PC-3 (cell line): Measurements from ENCODE around the gene GRIN2A. TPM values are rescaled to one million over a fixed set of nuclear protein-coding genes. Genes with fewer than 3 reads are reported as not detected.

Source experiments
- ATAC-seq: fragments of 200-7000 bp; cut with Tn5 transposase; 2 replicates; pipeline ENCODE4 v1.9.1; 2020; ENCODE audit warnings: mild to moderate bottlenecking, moderate library complexity
- BruUV-seq: library from RNA; stranded (reverse); fragments of 400-500 nt; replicated peaks from 2 replicates; lab custom pipeline; 2021; lab: Mats Ljungman, UMichigan
- CTCF ChIA-PET: fragments of 300-600 bp; sonication (Branson Sonifier 250); formaldehyde crosslinking; loops from one replicate; lab custom pipeline; 2022; ENCODE audit warnings: antibody characterized with exemption; lab: Charles Lee
- POLR2A ChIA-PET: fragments of 300-600 bp; sonication (Branson Sonifier 250); formaldehyde crosslinking; loops from one replicate; lab custom pipeline; 2022; ENCODE audit warnings: antibody characterized with exemption; ENCODE audit not compliant: unreplicated experiment; lab: Charles Lee
- DNase-seq: peaks from one replicate; pipeline ENCODE4 v3.0.0-alpha.2; 2015
- H2AFZ ChIP-seq: fragments of 300-600 bp; sonication (generic); 2 replicates; pipeline ENCODE4 v1.6.0; 2016; ENCODE audit warnings: antibody characterized with exemption, low read length
- H3F3A ChIP-seq: fragments of 300-600 bp; sonication (generic); one replicate; pipeline ENCODE4 v1.6.0; 2017; ENCODE audit warnings: antibody characterized with exemption, low read length, control low read depth, mild to moderate bottlenecking; ENCODE audit not compliant: unreplicated experiment
- H3K27ac ChIP-seq: fragments of 300-600 bp; sonication (generic); 2 replicates; pipeline ENCODE4 v1.5.1; 2016; ENCODE audit warnings: mild to moderate bottlenecking, low read length
- H3K27me3 ChIP-seq: fragments of 300-600 bp; sonication (generic); 2 replicates; pipeline ENCODE4 v1.6.1; 2016; ENCODE audit warnings: low read length, mixed read lengths
- H3K36me3 ChIP-seq: fragments of 300-600 bp; sonication (generic); 2 replicates; pipeline ENCODE4 v1.6.1; 2016; ENCODE audit warnings: low read depth, mixed run types, low read length, mixed read lengths
- H3K4me1 ChIP-seq: fragments of 300-600 bp; sonication (generic); 2 replicates; pipeline ENCODE4 v1.5.1; 2016; ENCODE audit warnings: low read length; ENCODE audit not compliant: insufficient read depth
- H3K4me2 ChIP-seq: fragments of 300-600 bp; sonication (generic); 2 replicates; pipeline ENCODE4 v1.6.0; 2016; ENCODE audit warnings: low read length
- H3K4me3 ChIP-seq: fragments of 300-600 bp; sonication (generic); 2 replicates; pipeline ENCODE4 v1.5.1; 2016; ENCODE audit warnings: mild to moderate bottlenecking, low read length, mixed read lengths
- H3K79me2 ChIP-seq: fragments of 300-600 bp; sonication (generic); 2 replicates; pipeline ENCODE4 v1.6.1; 2017; ENCODE audit warnings: low read length, mixed read lengths
- H3K9ac ChIP-seq: fragments of 300-600 bp; sonication (generic); 2 replicates; pipeline ENCODE4 v1.6.0; 2016; ENCODE audit warnings: mild to moderate bottlenecking, low read length
- H3K9me2 ChIP-seq: fragments of 300-600 bp; sonication (generic); replicated peaks from 2 replicates; pipeline ENCODE4 v1.6.1; 2016; ENCODE audit warnings: mixed run types, low read length, mixed read lengths
- H3K9me3 ChIP-seq: fragments of 300-600 bp; sonication (generic); 2 replicates; pipeline ENCODE4 v1.6.1; 2016; ENCODE audit warnings: low read length, mixed read lengths
- H4K20me1 ChIP-seq: fragments of 300-600 bp; sonication (generic); 2 replicates; pipeline ENCODE4 v1.6.1; 2016; ENCODE audit warnings: low read length, mixed read lengths
- EZH2 ChIP-seq: fragments of 300-600 bp; sonication (generic); IDR thresholded peaks from one replicate; pipeline ENCODE4 v1.6.1; 2017; ENCODE audit warnings: antibody characterized with exemption, mild to moderate bottlenecking, low read length; ENCODE audit not compliant: unreplicated experiment
- EZH2phosphoT487 ChIP-seq: fragments of 300-600 bp; sonication (generic); IDR thresholded peaks from 2 replicates; pipeline ENCODE4 v1.6.1; 2018; ENCODE audit warnings: mild to moderate bottlenecking, antibody characterized with exemption, low read length, borderline replicate concordance
- intact Hi-C: fragments of 100-400 bp; cut with micrococcal nuclease; formaldehyde crosslinking; loops from 2 replicates; pipeline ENCODE4 v1.9.0; 2023
- total RNA-seq: library from RNA; depleted of rRNA; stranded (reverse); fragments of >200 nt; gene quantifications from 2 replicates; pipeline ENCODE4 v1.2.3, GENCODE V29; 2014
- TF ChIP-seq, protein P1 (sequence below): fragments of 300-600 bp; sonication (generic); conservative IDR thresholded peaks from 2 replicates; pipeline ENCODE4 v1.5.1; 2017; ENCODE audit warnings: antibody characterized with exemption, low read depth, mild to moderate bottlenecking, low read length

Gene GRIN2A
- total RNA-seq, 1 experiment from 2014 or later: 0.04 TPM

DNA sequence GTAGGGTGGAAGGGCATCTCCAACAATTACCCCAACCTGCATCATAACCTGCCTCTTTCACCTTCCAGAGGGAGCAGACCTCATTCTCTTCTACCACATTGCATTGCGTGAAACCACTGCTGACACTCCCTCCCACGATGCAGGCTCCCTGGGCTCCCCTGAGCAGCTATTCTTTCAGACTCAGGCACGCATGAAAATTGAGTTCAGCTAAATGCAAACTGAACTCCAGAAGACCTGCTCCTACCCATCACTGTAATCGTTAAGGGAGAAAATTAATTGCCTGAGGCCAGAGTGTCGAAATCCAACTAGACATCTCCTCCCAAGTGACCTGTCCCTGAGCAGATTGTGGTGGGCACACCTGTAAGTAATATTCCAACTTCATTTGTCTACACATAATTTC is 186.0 kb downstream of the GRIN2A start:
- Histone ChIP-seq H3K79me2 (no peaks in the 10 kb centered on the region), H3K9me2 (no peaks in the 10 kb centered on the region), H2AFZ (no peak overlapping the region), H3K4me2 (no peak overlapping the region), H3K4me3 (no peak overlapping the region), H3K9me3 (no peaks in the 10 kb centered on the region), H3K9ac (no peak overlapping the region), H3K4me1 (no peaks in the 10 kb centered on the region), H4K20me1 (no peaks in the 10 kb centered on the region), H3F3A (no peaks in the 10 kb centered on the region), H3K27ac (no peak overlapping the region), H3K27me3 (0 out of 2 replicates have a peak, but pooled peaks cover 6% of the 10 kb centered on the region), H3K36me3 (no peaks in the 10 kb centered on the region)
- no peak for ATAC-seq
- CTCF ChIA-PET: no interaction called here
- TF ChIP-seq EZH2phosphoT487 (no peak), EZH2 (no peak)
- TF ChIP-seq, protein P1, sequence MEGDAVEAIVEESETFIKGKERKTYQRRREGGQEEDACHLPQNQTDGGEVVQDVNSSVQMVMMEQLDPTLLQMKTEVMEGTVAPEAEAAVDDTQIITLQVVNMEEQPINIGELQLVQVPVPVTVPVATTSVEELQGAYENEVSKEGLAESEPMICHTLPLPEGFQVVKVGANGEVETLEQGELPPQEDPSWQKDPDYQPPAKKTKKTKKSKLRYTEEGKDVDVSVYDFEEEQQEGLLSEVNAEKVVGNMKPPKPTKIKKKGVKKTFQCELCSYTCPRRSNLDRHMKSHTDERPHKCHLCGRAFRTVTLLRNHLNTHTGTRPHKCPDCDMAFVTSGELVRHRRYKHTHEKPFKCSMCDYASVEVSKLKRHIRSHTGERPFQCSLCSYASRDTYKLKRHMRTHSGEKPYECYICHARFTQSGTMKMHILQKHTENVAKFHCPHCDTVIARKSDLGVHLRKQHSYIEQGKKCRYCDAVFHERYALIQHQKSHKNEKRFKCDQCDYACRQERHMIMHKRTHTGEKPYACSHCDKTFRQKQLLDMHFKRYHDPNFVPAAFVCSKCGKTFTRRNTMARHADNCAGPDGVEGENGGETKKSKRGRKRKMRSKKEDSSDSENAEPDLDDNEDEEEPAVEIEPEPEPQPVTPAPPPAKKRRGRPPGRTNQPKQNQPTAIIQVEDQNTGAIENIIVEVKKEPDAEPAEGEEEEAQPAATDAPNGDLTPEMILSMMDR: no peak
- DNase-seq: no peak
- intact Hi-C loops: no loop called here
- no TSS peak for BruUV-seq
- POLR2A ChIA-PET: no interaction called here

DNA sequence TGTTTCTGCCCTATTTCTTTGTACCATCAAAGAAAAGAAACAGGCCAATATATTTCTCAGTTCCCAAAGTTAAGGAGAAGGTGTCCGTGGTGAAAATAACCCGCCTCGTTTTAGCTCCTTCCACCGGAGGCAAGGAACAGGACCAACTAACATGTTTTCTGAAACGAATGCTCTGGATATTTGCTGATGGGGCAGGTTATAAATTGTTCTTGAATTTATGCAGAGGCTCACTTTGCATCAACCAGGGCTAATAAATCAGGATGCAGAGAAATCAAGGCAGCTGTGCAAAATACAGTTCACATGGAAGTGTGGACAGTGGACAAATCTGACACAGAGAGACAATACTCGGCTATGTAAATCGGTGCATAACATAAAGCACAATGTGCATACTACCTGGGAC is 189.8 kb downstream of the GRIN2A start:
- no peaks in the 10 kb centered on the region for H3K79me2 ChIP-seq
- DNase-seq: no peak
- H4K20me1 ChIP-seq: no peaks in the 10 kb centered on the region
- H3K9me3 ChIP-seq: no peaks in the 10 kb centered on the region
- CTCF ChIA-PET: no interaction called here
- H3K4me1 ChIP-seq: no peaks in the 10 kb centered on the region
- H3K27ac ChIP-seq: no peak overlapping the region
- BruUV-seq: no TSS peak
- no peaks in the 10 kb centered on the region for H3F3A ChIP-seq
- no peak overlapping the region for H2AFZ ChIP-seq
- POLR2A ChIA-PET: no interaction called here
- no peak overlapping the region for H3K4me2 ChIP-seq
- no peak overlapping the region for H3K9ac ChIP-seq
- 0 out of 2 replicates have a peak, but pooled peaks cover 6% of the 10 kb centered on the region for H3K27me3 ChIP-seq
- intact Hi-C loops: no loop called here
- H3K36me3 ChIP-seq: no peaks in the 10 kb centered on the region
- no peak overlapping the region for H3K4me3 ChIP-seq
- H3K9me2 ChIP-seq: no peaks in the 10 kb centered on the region
- ATAC-seq: no peak
- no peak for TF ChIP-seq EZH2
- TF ChIP-seq EZH2phosphoT487: no peak
- TF ChIP-seq, protein P1: no peak

DNA sequence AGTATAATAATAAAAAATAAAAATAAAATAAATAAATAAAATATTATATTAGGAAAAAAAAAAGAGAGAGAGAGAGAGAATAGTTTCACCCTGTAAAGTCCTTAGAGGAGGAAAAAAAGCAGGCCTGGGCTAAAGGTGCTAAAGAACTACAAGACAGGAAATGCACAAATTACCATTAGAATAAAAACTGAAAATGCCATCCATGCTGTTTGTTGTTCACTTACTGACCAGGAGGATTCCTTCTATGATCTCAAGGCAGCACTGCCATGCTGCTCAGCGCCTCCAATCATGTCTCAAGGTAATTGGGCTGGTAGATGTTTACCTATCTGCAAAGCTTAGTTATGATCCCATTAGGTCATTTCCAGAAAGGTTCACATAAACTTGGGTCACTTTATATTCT is 201.2 kb downstream of the GRIN2A start:
- ChIA-PET POLR2A (no interaction called here), CTCF (no interaction called here)
- Histone ChIP-seq H3K4me1 (no peaks in the 10 kb centered on the region), H2AFZ (no peak overlapping the region), H3K27me3 (peaks cover 26% of the 10 kb centered on the region), H3F3A (no peaks in the 10 kb centered on the region), H3K4me3 (no peak overlapping the region), H3K4me2 (no peak overlapping the region), H3K79me2 (no peaks in the 10 kb centered on the region), H3K9me2 (no peaks in the 10 kb centered on the region), H4K20me1 (no peaks in the 10 kb centered on the region), H3K9me3 (no peaks in the 10 kb centered on the region), H3K36me3 (no peaks in the 10 kb centered on the region), H3K27ac (no peak overlapping the region), H3K9ac (no peak overlapping the region)
- TF ChIP-seq EZH2 (no peak), EZH2phosphoT487 (no peak)
- TF ChIP-seq, protein P1: no peak
- BruUV-seq: no TSS peak
- DNase-seq: no peak
- intact Hi-C loops: no loop called here
- ATAC-seq: no peak
